H1 (cell line): ENCODE data around the gene B3GALT6.

Source experiments
- BCL11A ChIP-seq, 2 experiments: IDR thresholded peaks; one replicate each; pipeline ENCODE4 v1.6.1; 2011; ENCODE audit warnings: low read depth in 2 of 2, low read length in 2 of 2, mild to moderate bottlenecking in 2 of 2
- CHD2 ChIP-seq: IDR thresholded peaks from 2 replicates; pipeline ENCODE4 v1.6.1; 2012; ENCODE audit warnings: low read length, improper control_type of control experiment
- CTCF ChIP-seq, 3 experiments: IDR thresholded peaks; 1 replicate in 2 of 3; 2 replicates in 1 of 3; pipeline versions ENCODE4 v1.5.1 to v1.6.1; 2011; ENCODE audit warnings: low read length in 3 of 3, mild to moderate bottlenecking in 3 of 3, inconsistent platforms in 2 of 3, low read depth in 1 of 3, moderate library complexity in 1 of 3; ENCODE audit not compliant: insufficient read depth in 1 of 3; ENCODE audit errors: control extremely low read depth in 1 of 3
- EP300 ChIP-seq, 2 experiments: IDR thresholded peaks; 1 replicate in 1 of 2; 2 replicates in 1 of 2; pipeline ENCODE4 v1.6.1; 2011 to 2012; ENCODE audit warnings: low read depth in 2 of 2, low read length in 2 of 2, mild to moderate bottlenecking in 2 of 2, borderline replicate concordance in 1 of 2, inconsistent platforms in 1 of 2, moderate library complexity in 1 of 2
- HDAC2 ChIP-seq, 2 experiments: fragments of 300-600 bp in 1 of 2; sonication (generic) in 1 of 2; IDR thresholded peaks; 2 replicates each; pipeline ENCODE4 v1.6.1; 2011 to 2012; ENCODE audit warnings: low read depth in 2 of 2, low read length in 2 of 2, mild to moderate bottlenecking in 2 of 2, moderate library complexity in 2 of 2, borderline replicate concordance in 1 of 2, inconsistent platforms in 1 of 2
- POLR2AphosphoS5 ChIP-seq: IDR thresholded peaks from 2 replicates; pipeline ENCODE4 v1.6.1; 2011; ENCODE audit warnings: low read depth, low read length
- RBBP5 ChIP-seq: IDR thresholded peaks from 2 replicates; pipeline ENCODE4 v1.7.1; 2012; ENCODE audit warnings: low read depth, mild to moderate bottlenecking, inconsistent platforms, low read length, moderate library complexity, borderline replicate concordance
- RNF2 ChIP-seq: fragments of 200-900, 300-1000 bp; sonication (generic); IDR thresholded peaks from 2 replicates; pipeline ENCODE4 v1.7.1; 2016; ENCODE audit warnings: borderline replicate concordance, low read depth, mild to moderate bottlenecking, antibody characterized with exemption, low read length; ENCODE audit not compliant: poor library complexity, severe bottlenecking; ENCODE audit errors: missing control alignments
- TF ChIP-seq, protein P1 (sequence below): IDR thresholded peaks from 2 replicates; pipeline ENCODE4 v1.6.1; 2012; ENCODE audit warnings: inconsistent platforms
- TF ChIP-seq, protein P2 (sequence below): IDR thresholded peaks from 2 replicates; pipeline ENCODE4 v1.6.1; 2012; ENCODE audit warnings: inconsistent platforms

GRCh38 chr1:1227386-1227785, 4.7 kb upstream of the B3GALT6 start:
- TF ChIP-seq RBBP5 = no peak
- no peak for TF ChIP-seq RNF2
- TF ChIP-seq CHD2 = no peak
- TF ChIP-seq POLR2AphosphoS5 = no peak
- no peak for TF ChIP-seq CTCF (IDR thresholded peaks at IDR 0.05; ENCODE audit: control extremely low read depth in 1 of 3, insufficient read depth in 1 of 3, low read depth in 1 of 3, low read length in 3 of 3)
- TF ChIP-seq BCL11A (IDR thresholded peaks at IDR 0.05; ENCODE audit: low read depth in 2 of 2, low read length in 2 of 2) = no peak
- TF ChIP-seq, protein P1, sequence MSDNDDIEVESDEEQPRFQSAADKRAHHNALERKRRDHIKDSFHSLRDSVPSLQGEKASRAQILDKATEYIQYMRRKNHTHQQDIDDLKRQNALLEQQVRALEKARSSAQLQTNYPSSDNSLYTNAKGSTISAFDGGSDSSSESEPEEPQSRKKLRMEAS = no peak
- no peak for TF ChIP-seq HDAC2 (IDR thresholded peaks at IDR 0.05; ENCODE audit: borderline replicate concordance in 1 of 2, low read depth in 2 of 2, low read length in 2 of 2)
- TF ChIP-seq, protein P2, sequence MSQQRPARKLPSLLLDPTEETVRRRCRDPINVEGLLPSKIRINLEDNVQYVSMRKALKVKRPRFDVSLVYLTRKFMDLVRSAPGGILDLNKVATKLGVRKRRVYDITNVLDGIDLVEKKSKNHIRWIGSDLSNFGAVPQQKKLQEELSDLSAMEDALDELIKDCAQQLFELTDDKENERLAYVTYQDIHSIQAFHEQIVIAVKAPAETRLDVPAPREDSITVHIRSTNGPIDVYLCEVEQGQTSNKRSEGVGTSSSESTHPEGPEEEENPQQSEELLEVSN = no peak
- no peak for TF ChIP-seq EP300 (IDR thresholded peaks at IDR 0.05; ENCODE audit: borderline replicate concordance in 1 of 2, low read depth in 2 of 2, low read length in 2 of 2)
